HepG2 (cell line): ENCODE results near the gene GRIN2D. TPM values are rescaled to one million over a fixed set of nuclear protein-coding genes. Genes with fewer than 3 reads are reported as not detected.

Experiments
- EHMT2 ChIP-seq: fragments of 200-600 bp; sonication (generic); IDR thresholded peaks from 2 replicates; pipeline ENCODE4 v1.7.0; 2017; ENCODE audit warnings: antibody characterized with exemption, low read depth, low read length, borderline replicate concordance
- MAFF ChIP-seq: IDR thresholded peaks from 2 replicates; pipeline ENCODE4 v1.6.1; 2011; ENCODE audit warnings: low read depth, low read length, improper control_type of control experiment
- MEIS1 ChIP-seq: sonication (generic); formaldehyde crosslinking; IDR thresholded peaks from 2 replicates; pipeline ENCODE4 v1.9.0; 2021; ENCODE audit warnings: mild to moderate bottlenecking, missing genetic modification reagents, moderate library complexity, borderline replicate concordance
- POLR2G ChIP-seq: fragments of 200-400 bp; formaldehyde crosslinking; IDR thresholded peaks from 2 replicates; pipeline ENCODE4 v1.6.1; 2018; ENCODE audit warnings: mild to moderate bottlenecking, low read depth, low read length, moderate library complexity
- RBM39 ChIP-seq: fragments of 200-400 bp; formaldehyde crosslinking; IDR thresholded peaks from one replicate; pipeline ENCODE4 v1.6.1; 2018; ENCODE audit warnings: antibody characterized with exemption, mild to moderate bottlenecking, low read depth, low read length; ENCODE audit not compliant: poor library complexity, severe bottlenecking
- SALL1 ChIP-seq: sonication (generic); formaldehyde crosslinking; IDR thresholded peaks from 2 replicates; pipeline ENCODE4 v1.8.0; 2022; ENCODE audit warnings: mild to moderate bottlenecking, missing genetic modification reagents
- SALL2 ChIP-seq: sonication (generic); formaldehyde crosslinking; IDR thresholded peaks from 2 replicates; pipeline ENCODE4 v1.8.1; 2023; ENCODE audit warnings: mild to moderate bottlenecking, missing genetic modification reagents, inconsistent platforms
- TAF1 ChIP-seq: sonication (generic); formaldehyde crosslinking; IDR thresholded peaks from 2 replicates; pipeline ENCODE4 v1.4.0; 2020; ENCODE audit warnings: missing genetic modification reagents
- TBX2 ChIP-seq: sonication (generic); formaldehyde crosslinking; IDR thresholded peaks from 2 replicates; pipeline ENCODE4 v1.5.0; 2020; ENCODE audit warnings: missing genetic modification reagents, mild to moderate bottlenecking, borderline replicate concordance
- ZC3H13 ChIP-seq: sonication (generic); formaldehyde crosslinking; IDR thresholded peaks from 2 replicates; pipeline ENCODE4 v1.8.1; 2023; ENCODE audit warnings: mild to moderate bottlenecking, missing genetic modification reagents, moderate library complexity
- ZSCAN29 ChIP-seq: sonication (generic); formaldehyde crosslinking; conservative IDR thresholded peaks from 2 replicates; pipeline ENCODE4 v1.4.0; 2020; ENCODE audit warnings: mild to moderate bottlenecking, missing genetic modification reagents
- polyA plus RNA-seq, 8 experiments: library from polyadenylated mRNA; depleted of rRNA in 3 of 8; stranded (reverse) in 7 of 8; unstranded in 1 of 8; fragments of >200 nt; fragmentation: Illumina TruSeq in 4 of 8; extraction: Trizol in 4 of 8; gene quantifications; 2 replicates each; pipeline versions ENCODE4 v1.2.1 to v1.2.3, GENCODE V29; 2011 to 2016; ENCODE audit warnings: low read depth in 4 of 8, missing spikeins in 1 of 8, mixed read lengths in 1 of 8; ENCODE audit not compliant: insufficient read depth in 1 of 8
- total RNA-seq, 5 experiments: library from RNA; depleted of rRNA; stranded (reverse); fragments of >200 nt; fragmentation: Illumina TruSeq; extraction: Trizol; gene quantifications; 2 replicates each; pipeline ENCODE4 v1.2.3, GENCODE V29; 2016; ENCODE audit warnings: low read depth in 1 of 5
- TF ChIP-seq, protein P1 (sequence below): sonication (generic); formaldehyde crosslinking; IDR thresholded peaks from 2 replicates; pipeline ENCODE4 v1.9.0; 2021; ENCODE audit warnings: missing genetic modification reagents, mild to moderate bottlenecking, borderline replicate concordance
- TF ChIP-seq, protein P2 (sequence below): IDR thresholded peaks from 2 replicates; pipeline ENCODE4 v1.6.1; 2012; ENCODE audit warnings: low read length, improper control_type of control experiment
- TF ChIP-seq, protein P3 (sequence below): sonication (generic); formaldehyde crosslinking; IDR thresholded peaks from 2 replicates; pipeline ENCODE4 v1.4.0; 2020; ENCODE audit warnings: missing genetic modification reagents
- TF ChIP-seq, protein P4 (sequence below): IDR thresholded peaks from 2 replicates; pipeline ENCODE4 v1.4.0; 2020; ENCODE audit warnings: mild to moderate bottlenecking, missing genetic modification reagents
- TF ChIP-seq, protein P5 (sequence below): sonication (generic); formaldehyde crosslinking; IDR thresholded peaks from 2 replicates; pipeline ENCODE4 v1.5.0; 2020; ENCODE audit warnings: missing genetic modification reagents

GRIN2D gene
- total and polyA plus RNA-seq, 2 of the 13 experiments (the other 11 are each of a cell fraction or from before 2014, with no cell fraction given) = 0.02 to 0.13 TPM

DNA sequence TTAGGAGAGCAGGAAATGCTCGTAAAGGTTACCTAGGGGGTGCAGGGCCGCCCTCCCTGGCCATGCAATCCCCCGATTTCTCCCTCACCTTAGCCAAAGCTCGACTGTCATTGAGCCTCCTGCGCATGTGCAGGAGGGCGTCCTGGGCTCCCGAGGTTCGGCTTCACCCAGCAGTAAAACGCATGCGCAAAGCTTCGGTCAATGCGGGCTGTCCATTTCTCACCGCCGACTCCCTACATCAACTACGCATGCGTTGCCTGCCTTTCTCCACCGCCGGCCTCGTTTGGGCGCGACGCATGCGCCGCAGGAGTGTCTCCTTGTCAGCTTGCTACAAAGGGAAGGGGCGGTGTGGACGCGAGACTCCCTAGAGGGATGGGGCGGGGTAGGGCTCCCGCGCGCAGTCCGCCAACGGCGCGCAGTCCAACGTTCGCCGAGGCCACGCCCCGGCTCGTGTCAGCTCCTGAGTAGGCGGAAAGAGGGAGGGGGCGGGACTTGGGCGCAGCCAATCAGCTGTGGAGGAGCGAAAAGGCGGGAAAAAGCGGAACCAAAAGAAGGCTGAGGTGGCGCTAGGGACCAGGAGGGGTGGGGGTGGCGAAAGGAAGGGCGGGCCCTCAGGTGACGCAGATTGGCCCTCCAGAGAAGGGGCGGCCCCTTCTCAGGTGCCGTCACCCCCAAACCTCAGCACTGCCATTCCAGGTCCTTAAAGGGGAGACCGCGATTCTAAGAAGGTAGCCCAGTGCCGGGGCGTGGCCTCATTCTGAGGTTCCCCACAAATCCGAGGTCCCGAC, 29.5 kb upstream of the GRIN2D start, which contains the start of the genes SYNGR4 and TMEM143 (continued):
- TF ChIP-seq, protein P1, sequence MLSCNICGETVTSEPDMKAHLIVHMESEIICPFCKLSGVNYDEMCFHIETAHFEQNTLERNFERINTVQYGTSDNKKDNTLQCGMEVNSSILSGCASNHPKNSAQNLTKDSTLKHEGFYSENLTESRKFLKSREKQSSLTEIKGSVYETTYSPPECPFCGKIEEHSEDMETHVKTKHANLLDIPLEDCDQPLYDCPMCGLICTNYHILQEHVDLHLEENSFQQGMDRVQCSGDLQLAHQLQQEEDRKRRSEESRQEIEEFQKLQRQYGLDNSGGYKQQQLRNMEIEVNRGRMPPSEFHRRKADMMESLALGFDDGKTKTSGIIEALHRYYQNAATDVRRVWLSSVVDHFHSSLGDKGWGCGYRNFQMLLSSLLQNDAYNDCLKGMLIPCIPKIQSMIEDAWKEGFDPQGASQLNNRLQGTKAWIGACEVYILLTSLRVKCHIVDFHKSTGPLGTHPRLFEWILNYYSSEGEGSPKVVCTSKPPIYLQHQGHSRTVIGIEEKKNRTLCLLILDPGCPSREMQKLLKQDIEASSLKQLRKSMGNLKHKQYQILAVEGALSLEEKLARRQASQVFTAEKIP (CRISPR knock-in tag) = no peak
- TF ChIP-seq ZSCAN29 (CRISPR knock-in tag) (0 out of 2 replicates have a peak, but pooled peaks have one; percentile 8), TAF1 (CRISPR knock-in tag) (peak; percentile 74), POLR2G (peak; percentile 83), EHMT2 (no peak), SALL1 (CRISPR knock-in tag) (peak; percentile 60), RBM39 (peak; percentile 6), SALL2 (peak; percentile 16; the same call in 1 of the 2 replicates), TBX2 (peak; percentile 66), ZC3H13 (CRISPR knock-in tag) (peak; percentile 73), MEIS1 (CRISPR knock-in tag) (peak; percentile 13; the same call in 1 of the 2 replicates), MAFF (peak; percentile 14; the same call in 1 of the 2 replicates)
- TF ChIP-seq, protein P2, sequence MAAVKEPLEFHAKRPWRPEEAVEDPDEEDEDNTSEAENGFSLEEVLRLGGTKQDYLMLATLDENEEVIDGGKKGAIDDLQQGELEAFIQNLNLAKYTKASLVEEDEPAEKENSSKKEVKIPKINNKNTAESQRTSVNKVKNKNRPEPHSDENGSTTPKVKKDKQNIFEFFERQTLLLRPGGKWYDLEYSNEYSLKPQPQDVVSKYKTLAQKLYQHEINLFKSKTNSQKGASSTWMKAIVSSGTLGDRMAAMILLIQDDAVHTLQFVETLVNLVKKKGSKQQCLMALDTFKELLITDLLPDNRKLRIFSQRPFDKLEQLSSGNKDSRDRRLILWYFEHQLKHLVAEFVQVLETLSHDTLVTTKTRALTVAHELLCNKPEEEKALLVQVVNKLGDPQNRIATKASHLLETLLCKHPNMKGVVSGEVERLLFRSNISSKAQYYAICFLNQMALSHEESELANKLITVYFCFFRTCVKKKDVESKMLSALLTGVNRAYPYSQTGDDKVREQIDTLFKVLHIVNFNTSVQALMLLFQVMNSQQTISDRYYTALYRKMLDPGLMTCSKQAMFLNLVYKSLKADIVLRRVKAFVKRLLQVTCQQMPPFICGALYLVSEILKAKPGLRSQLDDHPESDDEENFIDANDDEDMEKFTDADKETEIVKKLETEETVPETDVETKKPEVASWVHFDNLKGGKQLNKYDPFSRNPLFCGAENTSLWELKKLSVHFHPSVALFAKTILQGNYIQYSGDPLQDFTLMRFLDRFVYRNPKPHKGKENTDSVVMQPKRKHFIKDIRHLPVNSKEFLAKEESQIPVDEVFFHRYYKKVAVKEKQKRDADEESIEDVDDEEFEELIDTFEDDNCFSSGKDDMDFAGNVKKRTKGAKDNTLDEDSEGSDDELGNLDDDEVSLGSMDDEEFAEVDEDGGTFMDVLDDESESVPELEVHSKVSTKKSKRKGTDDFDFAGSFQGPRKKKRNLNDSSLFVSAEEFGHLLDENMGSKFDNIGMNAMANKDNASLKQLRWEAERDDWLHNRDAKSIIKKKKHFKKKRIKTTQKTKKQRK = no peak
- TF ChIP-seq, protein P3, sequence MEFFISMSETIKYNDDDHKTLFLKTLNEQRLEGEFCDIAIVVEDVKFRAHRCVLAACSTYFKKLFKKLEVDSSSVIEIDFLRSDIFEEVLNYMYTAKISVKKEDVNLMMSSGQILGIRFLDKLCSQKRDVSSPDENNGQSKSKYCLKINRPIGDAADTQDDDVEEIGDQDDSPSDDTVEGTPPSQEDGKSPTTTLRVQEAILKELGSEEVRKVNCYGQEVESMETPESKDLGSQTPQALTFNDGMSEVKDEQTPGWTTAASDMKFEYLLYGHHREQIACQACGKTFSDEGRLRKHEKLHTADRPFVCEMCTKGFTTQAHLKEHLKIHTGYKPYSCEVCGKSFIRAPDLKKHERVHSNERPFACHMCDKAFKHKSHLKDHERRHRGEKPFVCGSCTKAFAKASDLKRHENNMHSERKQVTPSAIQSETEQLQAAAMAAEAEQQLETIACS (CRISPR knock-in tag) = 0 out of 2 replicates have a peak, but pooled peaks have one; percentile 9
- TF ChIP-seq, protein P4, sequence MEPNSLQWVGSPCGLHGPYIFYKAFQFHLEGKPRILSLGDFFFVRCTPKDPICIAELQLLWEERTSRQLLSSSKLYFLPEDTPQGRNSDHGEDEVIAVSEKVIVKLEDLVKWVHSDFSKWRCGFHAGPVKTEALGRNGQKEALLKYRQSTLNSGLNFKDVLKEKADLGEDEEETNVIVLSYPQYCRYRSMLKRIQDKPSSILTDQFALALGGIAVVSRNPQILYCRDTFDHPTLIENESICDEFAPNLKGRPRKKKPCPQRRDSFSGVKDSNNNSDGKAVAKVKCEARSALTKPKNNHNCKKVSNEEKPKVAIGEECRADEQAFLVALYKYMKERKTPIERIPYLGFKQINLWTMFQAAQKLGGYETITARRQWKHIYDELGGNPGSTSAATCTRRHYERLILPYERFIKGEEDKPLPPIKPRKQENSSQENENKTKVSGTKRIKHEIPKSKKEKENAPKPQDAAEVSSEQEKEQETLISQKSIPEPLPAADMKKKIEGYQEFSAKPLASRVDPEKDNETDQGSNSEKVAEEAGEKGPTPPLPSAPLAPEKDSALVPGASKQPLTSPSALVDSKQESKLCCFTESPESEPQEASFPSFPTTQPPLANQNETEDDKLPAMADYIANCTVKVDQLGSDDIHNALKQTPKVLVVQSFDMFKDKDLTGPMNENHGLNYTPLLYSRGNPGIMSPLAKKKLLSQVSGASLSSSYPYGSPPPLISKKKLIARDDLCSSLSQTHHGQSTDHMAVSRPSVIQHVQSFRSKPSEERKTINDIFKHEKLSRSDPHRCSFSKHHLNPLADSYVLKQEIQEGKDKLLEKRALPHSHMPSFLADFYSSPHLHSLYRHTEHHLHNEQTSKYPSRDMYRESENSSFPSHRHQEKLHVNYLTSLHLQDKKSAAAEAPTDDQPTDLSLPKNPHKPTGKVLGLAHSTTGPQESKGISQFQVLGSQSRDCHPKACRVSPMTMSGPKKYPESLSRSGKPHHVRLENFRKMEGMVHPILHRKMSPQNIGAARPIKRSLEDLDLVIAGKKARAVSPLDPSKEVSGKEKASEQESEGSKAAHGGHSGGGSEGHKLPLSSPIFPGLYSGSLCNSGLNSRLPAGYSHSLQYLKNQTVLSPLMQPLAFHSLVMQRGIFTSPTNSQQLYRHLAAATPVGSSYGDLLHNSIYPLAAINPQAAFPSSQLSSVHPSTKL (CRISPR knock-in tag) = no peak
- TF ChIP-seq, protein P5, sequence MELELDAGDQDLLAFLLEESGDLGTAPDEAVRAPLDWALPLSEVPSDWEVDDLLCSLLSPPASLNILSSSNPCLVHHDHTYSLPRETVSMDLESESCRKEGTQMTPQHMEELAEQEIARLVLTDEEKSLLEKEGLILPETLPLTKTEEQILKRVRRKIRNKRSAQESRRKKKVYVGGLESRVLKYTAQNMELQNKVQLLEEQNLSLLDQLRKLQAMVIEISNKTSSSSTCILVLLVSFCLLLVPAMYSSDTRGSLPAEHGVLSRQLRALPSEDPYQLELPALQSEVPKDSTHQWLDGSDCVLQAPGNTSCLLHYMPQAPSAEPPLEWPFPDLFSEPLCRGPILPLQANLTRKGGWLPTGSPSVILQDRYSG (CRISPR knock-in tag) = 0 out of 2 replicates have a peak, but pooled peaks have one; percentile 53
